Endothelial cell (in vitro differentiated cells): ENCODE data around the gene USP36. TPM values are rescaled to one million over a fixed set of nuclear protein-coding genes. Genes with fewer than 3 reads are reported as not detected.
A peak's percentile ranks its signal among the peaks of the same experiment; 100 is the strongest.

Source experiments
- DNase-seq: peaks from one replicate; pipeline ENCODE4 v3.0.0; 2021; ENCODE audit warnings: low spot score
- H3K27ac Mint-ChIP-seq: one replicate; pipeline ENCODE4 v1.8.0; 2021; ENCODE audit warnings: mixed read lengths, inconsistent platforms; ENCODE audit not compliant: unreplicated experiment
- H3K27me3 Mint-ChIP-seq: one replicate; pipeline ENCODE4 v1.8.0; 2021; ENCODE audit warnings: mild to moderate bottlenecking, moderate library complexity, mixed read lengths, inconsistent platforms; ENCODE audit not compliant: unreplicated experiment
- H3K36me3 Mint-ChIP-seq: one replicate; pipeline ENCODE4 v1.8.0; 2021; ENCODE audit warnings: mild to moderate bottlenecking, low read depth, mixed read lengths, inconsistent platforms; ENCODE audit not compliant: unreplicated experiment
- H3K4me1 Mint-ChIP-seq: one replicate; pipeline ENCODE4 v1.8.0; 2021; ENCODE audit warnings: mild to moderate bottlenecking, mixed read lengths, inconsistent platforms; ENCODE audit not compliant: unreplicated experiment
- H3K4me3 Mint-ChIP-seq: one replicate; pipeline ENCODE4 v1.8.0; 2021; ENCODE audit warnings: mild to moderate bottlenecking, mixed read lengths, inconsistent platforms; ENCODE audit not compliant: unreplicated experiment
- H3K9me3 Mint-ChIP-seq: one replicate; pipeline ENCODE4 v1.8.0; 2021; ENCODE audit warnings: mixed read lengths, inconsistent platforms; ENCODE audit not compliant: unreplicated experiment
- CTCF ChIP-seq: fragments of 200-600 bp; sonication (generic); IDR thresholded peaks from one replicate; pipeline ENCODE4 v1.5.0; 2021; ENCODE audit warnings: antibody characterized with exemption; ENCODE audit not compliant: unreplicated experiment
- total RNA-seq: library from RNA; stranded (reverse); fragmentation: NEBNext Ultra II Directional; extraction: Animal tissue kit (Norgen Biotek cat#: 25700); gene quantifications from one replicate; pipeline ENCODE4 v1.2.1, GENCODE V29; 2021; ENCODE audit not compliant: unreplicated experiment

USP36 gene
- total RNA-seq, 1 donor from 2014 or later = 56.7 TPM

- DNase-seq = no peak
- TF ChIP-seq CTCF = no peak
- H3K27ac Mint-ChIP-seq = no peak overlapping the region
- peaks cover 12% of the 10 kb centered on the region for H3K27me3 Mint-ChIP-seq
- no peak overlapping the region for H3K4me3 Mint-ChIP-seq
- peaks cover 51% of the 10 kb centered on the region for H3K36me3 Mint-ChIP-seq
- H3K4me1 Mint-ChIP-seq = peaks cover 19% of the 10 kb centered on the region
- H3K9me3 Mint-ChIP-seq = no peaks in the 10 kb centered on the region
Measured at GRCh38 chr17:78802008-78802407, 38.6 kb downstream of the USP36 start.

- no peaks in the 10 kb centered on the region for H3K9me3 Mint-ChIP-seq
- H3K4me3 Mint-ChIP-seq = peak overlapping the region; percentile 23
- no peak for TF ChIP-seq CTCF
- H3K27ac Mint-ChIP-seq = no peak overlapping the region
- no peak for DNase-seq
- H3K27me3 Mint-ChIP-seq = peaks cover 9% of the 10 kb centered on the region
- peaks cover 36% of the 10 kb centered on the region for H3K4me1 Mint-ChIP-seq
- H3K36me3 Mint-ChIP-seq = peaks cover 51% of the 10 kb centered on the region
Measured at GRCh38 chr17:78800132-78800931, 40.3 kb downstream of the USP36 start.

- peaks cover 50% of the 10 kb centered on the region for H3K36me3 Mint-ChIP-seq
- no peak overlapping the region for H3K27ac Mint-ChIP-seq
- peak; percentile 18 for TF ChIP-seq CTCF
- H3K4me1 Mint-ChIP-seq = peaks cover 33% of the 10 kb centered on the region
- no peak for DNase-seq
- H3K4me3 Mint-ChIP-seq = peak overlapping the region; percentile 40
- H3K27me3 Mint-ChIP-seq = peaks cover 9% of the 10 kb centered on the region
- H3K9me3 Mint-ChIP-seq = no peaks in the 10 kb centered on the region
Measured at GRCh38 chr17:78798695-78799559, 41.7 kb downstream of the USP36 start.

GRCh38 chr17:78797691-78798585 lies 42.7 kb downstream of the USP36 start:
- H3K4me3 Mint-ChIP-seq = peak overlapping the region; percentile 56
- H3K27ac Mint-ChIP-seq = peak overlapping the region; percentile 28
- peaks cover 31% of the 10 kb centered on the region for H3K4me1 Mint-ChIP-seq
- no peak for DNase-seq
- peaks cover 51% of the 10 kb centered on the region for H3K36me3 Mint-ChIP-seq
- H3K27me3 Mint-ChIP-seq = peaks cover 9% of the 10 kb centered on the region
- no peak for TF ChIP-seq CTCF
- H3K9me3 Mint-ChIP-seq = no peaks in the 10 kb centered on the region
